K562 (cell line): ENCODE data around the gene FGGY. TPM values are rescaled to one million over a fixed set of nuclear protein-coding genes. Genes with fewer than 3 reads are reported as not detected.

ENCODE experiments used
- ATAC-seq: fragments of 200-7000 bp; cut with Tn5 transposase; 3 replicates; pipeline ENCODE4 v1.9.1; 2020; ENCODE audit warnings: moderate library complexity
- BruUV-seq: library from RNA; stranded (reverse); fragments of 400-500 nt; replicated peaks from 2 replicates; lab custom pipeline; 2021; lab: Mats Ljungman, UMichigan
- CTCF ChIA-PET: fragments of 300-600 bp; formaldehyde crosslinking; extraction: SDS; loops from one replicate; lab custom pipeline; 2021; ENCODE audit warnings: low intra/inter-chr PET ratio; lab: Yijun Ruan, JAX
- POLR2A ChIA-PET: fragments of 300-600, 350-650 bp; sonication (Branson Sonifier 250); formaldehyde crosslinking; extraction: SDS; loops from one replicate; lab custom pipeline; 2021; ENCODE audit warnings: antibody characterized with exemption, inconsistent platforms; lab: Yijun Ruan, JAX
- DNase-seq, 4 experiments: peaks; one replicate each; pipeline versions ENCODE4 v3.0.0 to v3.0.0-alpha.2; 2011 to 2018; ENCODE audit warnings: low spot score in 3 of 4, mixed read lengths in 3 of 4; ENCODE audit errors: extremely low read depth in 1 of 4
- FAIRE-seq: peaks from 2 replicates; lab custom pipeline; 2011; peaks lifted over from hg19 to GRCh38; lab: Jason Lieb, UNC
- H2AFZ ChIP-seq: 2 replicates; pipeline ENCODE4 v1.6.0; 2011; ENCODE audit warnings: low read depth, low read length, control low read depth, inconsistent platforms
- H3K27ac ChIP-seq: fragments of 200-600 bp; 3 replicates; pipeline ENCODE4 v1.8.0; 2011; ENCODE audit warnings: low read depth, mild to moderate bottlenecking, control low read depth, inconsistent platforms, low read length, moderate library complexity, mixed read lengths; ENCODE audit errors: extremely low read depth
- H3K27me3 ChIP-seq, 2 experiments: fragments of 300-600 bp in 1 of 2; 2 replicates in 1 of 2; 3 replicates in 1 of 2; pipeline versions ENCODE4 v1.6.0 to v1.8.0; 2011; ENCODE audit warnings: inconsistent platforms in 2 of 2, low read length in 2 of 2, mild to moderate bottlenecking in 1 of 2, mixed read lengths in 1 of 2, moderate library complexity in 1 of 2; ENCODE audit not compliant: control insufficient read depth in 2 of 2, insufficient read depth in 2 of 2
- H3K36me3 ChIP-seq: fragments of 300-600 bp; 3 replicates; pipeline ENCODE4 v1.8.0; 2011; ENCODE audit warnings: mild to moderate bottlenecking, low read length, inconsistent platforms; ENCODE audit not compliant: control insufficient read depth, insufficient read depth
- H3K4me1 ChIP-seq, 2 experiments: fragments of 200-600 bp in 1 of 2; replicated peaks in 1 of 2; 2 replicates in 1 of 2; 3 replicates in 1 of 2; pipeline versions ENCODE4 v1.5.1 to v1.8.0; 2011; ENCODE audit warnings: inconsistent platforms in 2 of 2, low read length in 2 of 2, mild to moderate bottlenecking in 1 of 2, mixed read lengths in 1 of 2, moderate library complexity in 1 of 2; ENCODE audit not compliant: control insufficient read depth in 2 of 2, insufficient read depth in 2 of 2
- H3K4me2 ChIP-seq: 2 replicates; pipeline ENCODE4 v1.6.1; 2011; ENCODE audit warnings: low read length, control low read depth, inconsistent platforms, mixed read lengths; ENCODE audit not compliant: insufficient read depth
- H3K4me3 ChIP-seq: fragments of 200-600 bp; sonication (generic), shearing (Covaris generic); 2 replicates; pipeline ENCODE4 v1.5.1; 2016; ENCODE audit warnings: control low read depth, inconsistent platforms
- H3K79me2 ChIP-seq: fragments of 200-600 bp; 3 replicates; pipeline ENCODE4 v1.8.0; 2011; ENCODE audit warnings: low read length, inconsistent platforms; ENCODE audit not compliant: control insufficient read depth, insufficient read depth
- H3K9ac ChIP-seq, 2 experiments: 2 replicates each; pipeline versions ENCODE4 v1.6.0 to v1.6.1; 2011; ENCODE audit warnings: low read depth in 2 of 2, low read length in 2 of 2, control low read depth in 1 of 2, inconsistent platforms in 1 of 2, mild to moderate bottlenecking in 1 of 2, mixed read lengths in 1 of 2; ENCODE audit not compliant: insufficient read depth in 1 of 2
- H3K9me1 ChIP-seq: one replicate; pipeline ENCODE4 v1.6.0; 2011; ENCODE audit warnings: inconsistent platforms, mild to moderate bottlenecking, low read length, moderate library complexity; ENCODE audit not compliant: control insufficient read depth, insufficient read depth
- H3K9me3 ChIP-seq: replicated peaks from 2 replicates; pipeline ENCODE4 v1.5.1; 2011; ENCODE audit warnings: low read depth, low read length, inconsistent platforms; ENCODE audit not compliant: control insufficient read depth, insufficient read depth
- H4K20me1 ChIP-seq: replicated peaks from 2 replicates; pipeline ENCODE4 v1.6.1; 2011; ENCODE audit warnings: low read length, inconsistent platforms, mixed read lengths; ENCODE audit not compliant: control insufficient read depth, insufficient read depth
- CBFA2T3 ChIP-seq: fragments of 450-650 bp; IDR thresholded peaks from 2 replicates; pipeline ENCODE4 v1.6.1; 2017
- CCNT2 ChIP-seq: IDR thresholded peaks from 2 replicates; pipeline ENCODE4 v1.6.1; 2011; ENCODE audit warnings: borderline replicate concordance, low read depth, mild to moderate bottlenecking, moderate library complexity, mixed read lengths, low read length; ENCODE audit not compliant: insufficient read length; ENCODE audit errors: extremely low read depth
- COPS2 ChIP-seq: fragments of 450-650 bp; conservative IDR thresholded peaks from 2 replicates; pipeline ENCODE4 v1.6.1; 2016; ENCODE audit warnings: mild to moderate bottlenecking, moderate library complexity
- CREB1 ChIP-seq, 2 experiments: sonication (generic) in 1 of 2; formaldehyde crosslinking in 1 of 2; IDR thresholded peaks; 2 replicates each; pipeline versions ENCODE4 v1.6.1 to v1.8.0; 2012 to 2022; ENCODE audit warnings: inconsistent platforms in 1 of 2, mild to moderate bottlenecking in 1 of 2, missing genetic modification reagents in 1 of 2, moderate library complexity in 1 of 2
- E2F3 ChIP-seq: fragments of 250-450 bp; sonication (Bioruptor Pico); IDR thresholded peaks from 2 replicates; pipeline ENCODE4 v1.4.0; 2020; ENCODE audit warnings: mild to moderate bottlenecking
- GTF2A2 ChIP-seq: IDR thresholded peaks from 2 replicates; pipeline ENCODE4 v1.6.1; 2016; ENCODE audit warnings: mild to moderate bottlenecking, missing genetic modification characterization, missing compliant biosample characterization
- KLF1 ChIP-seq: fragments of 450-650 bp; IDR thresholded peaks from 2 replicates; pipeline ENCODE4 v1.6.1; 2016; ENCODE audit warnings: missing genetic modification characterization, missing compliant biosample characterization
- LARP7 ChIP-seq: fragments of 450-650 bp; IDR thresholded peaks from 2 replicates; pipeline ENCODE4 v1.6.1; 2016
- NFE2L1 ChIP-seq: fragments of 450-650 bp; IDR thresholded peaks from 2 replicates; pipeline ENCODE4 v1.6.1; 2016; ENCODE audit warnings: missing genetic modification characterization, low read depth, mild to moderate bottlenecking, missing compliant biosample characterization, moderate library complexity, borderline replicate concordance
- TBP ChIP-seq: optimal IDR thresholded peaks from 2 replicates; pipeline ENCODE3; 2011; ENCODE audit warnings: low read depth, low read length, improper control_type of control experiment
- TCF7L2 ChIP-seq: fragments of 150-350 bp; IDR thresholded peaks from 2 replicates; pipeline ENCODE4 v1.6.1; 2016; ENCODE audit warnings: low read depth, mild to moderate bottlenecking, low read length, moderate library complexity
- ZNF347 ChIP-seq: fragments of 450-650 bp; formaldehyde crosslinking; IDR thresholded peaks from 2 replicates; pipeline ENCODE4 v1.4.0; 2020; ENCODE audit warnings: low read depth, mild to moderate bottlenecking, moderate library complexity
- ZNF699 ChIP-seq: fragments of 250-450 bp; sonication (Bioruptor Pico); IDR thresholded peaks from 2 replicates; pipeline ENCODE4 v1.8.0; 2021; ENCODE audit warnings: mild to moderate bottlenecking, moderate library complexity; ENCODE audit not compliant: insufficient replicate concordance
- ZNF75A ChIP-seq: fragments of 450-650 bp; formaldehyde crosslinking; IDR thresholded peaks from 2 replicates; pipeline ENCODE4 v1.4.0; 2020; ENCODE audit warnings: mild to moderate bottlenecking
- WGBS: fragments of 100-300 bp; shearing (Covaris generic); methylation state at CpG from one replicate; pipeline ENCODE4 v1.1.6; 2016; ENCODE audit warnings: low coverage, mixed read lengths; ENCODE audit not compliant: insufficient coverage; ENCODE audit errors: missing lambda C conversion rate; 5-methylcytosine and 5-hydroxymethylcytosine counted together
- in situ Hi-C: fragments of 300-500 bp; cut with MboI; formaldehyde crosslinking; loops from 4 replicates; pipeline ENCODE4 v1.15.0; 2018; ENCODE audit warnings: inconsistent platforms, mixed read lengths
- intact Hi-C: fragments of 100-400 bp; cut with micrococcal nuclease; formaldehyde crosslinking; loops from 2 replicates; pipeline ENCODE4 v1.14.2; 2022
- polyA plus RNA-seq, 8 experiments: library from polyadenylated mRNA; depleted of rRNA in 4 of 8; stranded (reverse) in 5 of 8; unstranded in 3 of 8; fragments of >200 nt; fragmentation: Nextera tagmentation in 2 of 8; fragmentation: Illumina TruSeq in 1 of 8; extraction: Ambion mirVana in 2 of 8; extraction: Trizol in 1 of 8; gene quantifications; 2 replicates each; pipeline versions ENCODE4 v1.2.1 to v1.2.3, GENCODE V29; 2011 to 2014; ENCODE audit warnings: inconsistent platforms in 1 of 8, missing spikeins in 1 of 8
- total RNA-seq, 7 experiments: library from RNA; depleted of rRNA in 6 of 7; stranded (reverse); fragments of >200 nt in 6 of 7; fragmentation: Illumina TruSeq in 2 of 7; extraction: Trizol in 2 of 7; gene quantifications; 2 replicates each; pipeline versions ENCODE4 v1.2.1 to v1.2.3, GENCODE V29; 2011 to 2021; ENCODE audit warnings: low replicate concordance in 1 of 7
- TF ChIP-seq, protein P1 (sequence below): fragments of 250-450 bp; sonication (Bioruptor Pico); IDR thresholded peaks from 2 replicates; pipeline ENCODE4 v1.5.0; 2022; ENCODE audit warnings: mild to moderate bottlenecking

FGGY gene
- total and polyA plus RNA-seq, 9 of the 15 experiments (the other 6 are each of a cell fraction or from before 2014, with no cell fraction given) = 9.7 to 19.2 (median 12.6) TPM

DNA sequence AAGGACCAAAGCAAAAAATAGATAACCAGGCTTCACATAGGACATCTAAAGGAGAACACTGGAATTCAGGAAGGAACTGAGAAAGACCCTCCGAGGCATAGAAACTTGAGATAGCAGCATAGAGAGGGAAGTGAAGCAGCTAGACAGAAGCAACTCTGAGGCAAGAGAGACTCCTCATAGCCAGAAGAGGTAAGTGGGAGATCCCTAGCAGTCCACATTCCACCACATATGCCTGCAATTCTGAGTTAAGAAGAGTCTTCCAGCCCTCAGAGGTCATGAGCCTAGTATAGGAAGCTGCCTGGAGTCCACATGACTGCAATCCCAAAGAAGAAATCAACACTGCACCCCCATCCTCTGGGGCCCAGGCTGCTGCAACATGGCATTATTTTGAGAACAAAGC is 13.9 kb upstream of the FGGY start:
- H3K4me1 ChIP-seq = peaks cover 0 to 9% of the 10 kb centered on the region in 2 experiments; a peak in 3 of 5 replicates
- TF ChIP-seq CBFA2T3 (no peak), E2F3 (CRISPR knock-in tag) (no peak), LARP7 (no peak), ZNF699 (CRISPR knock-in tag) (no peak), ZNF347 (CRISPR knock-in tag) (no peak), CCNT2 (no peak), CREB1 (IDR thresholded peaks at IDR 0.05) (no peak), CREB1 (CRISPR knock-in tag; IDR thresholded peaks at IDR 0.05) (no peak), COPS2 (no peak), KLF1 (tag) (no peak), NFE2L1 (tag) (no peak), TBP (no peak), ZNF75A (CRISPR knock-in tag) (no peak), TCF7L2 (no peak), GTF2A2 (tag) (no peak)
- TF ChIP-seq, protein P1, sequence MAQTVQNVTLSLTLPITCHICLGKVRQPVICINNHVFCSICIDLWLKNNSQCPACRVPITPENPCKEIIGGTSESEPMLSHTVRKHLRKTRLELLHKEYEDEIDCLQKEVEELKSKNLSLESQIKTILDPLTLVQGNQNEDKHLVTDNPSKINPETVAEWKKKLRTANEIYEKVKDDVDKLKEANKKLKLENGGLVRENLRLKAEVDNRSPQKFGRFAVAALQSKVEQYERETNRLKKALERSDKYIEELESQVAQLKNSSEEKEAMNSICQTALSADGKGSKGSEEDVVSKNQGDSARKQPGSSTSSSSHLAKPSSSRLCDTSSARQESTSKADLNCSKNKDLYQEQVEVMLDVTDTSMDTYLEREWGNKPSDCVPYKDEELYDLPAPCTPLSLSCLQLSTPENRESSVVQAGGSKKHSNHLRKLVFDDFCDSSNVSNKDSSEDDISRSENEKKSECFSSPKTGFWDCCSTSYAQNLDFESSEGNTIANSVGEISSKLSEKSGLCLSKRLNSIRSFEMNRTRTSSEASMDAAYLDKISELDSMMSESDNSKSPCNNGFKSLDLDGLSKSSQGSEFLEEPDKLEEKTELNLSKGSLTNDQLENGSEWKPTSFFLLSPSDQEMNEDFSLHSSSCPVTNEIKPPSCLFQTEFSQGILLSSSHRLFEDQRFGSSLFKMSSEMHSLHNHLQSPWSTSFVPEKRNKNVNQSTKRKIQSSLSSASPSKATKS (CRISPR knock-in tag) = no peak
- no peaks in the 10 kb centered on the region for H3K79me2 ChIP-seq
- FAIRE-seq (no peak), DNase-seq (no peak), ATAC-seq (no peak)
- no TSS peak for BruUV-seq
- no peaks in the 10 kb centered on the region for H3K9me3 ChIP-seq
- H3K4me3 ChIP-seq = no peak overlapping the region
- in situ Hi-C loops (loop anchor here (10.0 kb wide), 1 partner anchor 498 kb away; the partner anchor contains the start of gene JUN), intact Hi-C loops (no loop called here)
- H2AFZ ChIP-seq = no peak overlapping the region
- POLR2A ChIA-PET = no interaction called here
- no peak overlapping the region for H3K4me2 ChIP-seq
- no peaks in the 10 kb centered on the region for H3K9me1 ChIP-seq
- H3K27me3 ChIP-seq = peaks cover 0 to 9% of the 10 kb centered on the region in 2 experiments; a peak in 2 of 5 replicates
- no peak overlapping the region for H3K9ac ChIP-seq
- WGBS = 0% methylated on average over 1 of the region's 1 CpG
- CTCF ChIA-PET = no interaction called here
- no peak overlapping the region for H3K27ac ChIP-seq
- no peaks in the 10 kb centered on the region for H3K36me3 ChIP-seq
- H4K20me1 ChIP-seq = no peaks in the 10 kb centered on the region
